Measurements from ENCODE around the gene TBCD.

GRCh38 chr17:82935966-82936767 lies 184.3 kb downstream of the TBCD start:
- no peak for TF ChIP-seq TP53 (CRISPR knock-in tag; IDR thresholded peaks at IDR 0.05)
- no peak for TF ChIP-seq POLR2AphosphoS2 (conservative IDR thresholded peaks at IDR 0.05; ENCODE audit: low read length)
- no peak for TF ChIP-seq SMC3 (IDR thresholded peaks at IDR 0.05)
- TF ChIP-seq BCL3 (IDR thresholded peaks at IDR 0.05) = no peak
- TF ChIP-seq, protein P1, sequence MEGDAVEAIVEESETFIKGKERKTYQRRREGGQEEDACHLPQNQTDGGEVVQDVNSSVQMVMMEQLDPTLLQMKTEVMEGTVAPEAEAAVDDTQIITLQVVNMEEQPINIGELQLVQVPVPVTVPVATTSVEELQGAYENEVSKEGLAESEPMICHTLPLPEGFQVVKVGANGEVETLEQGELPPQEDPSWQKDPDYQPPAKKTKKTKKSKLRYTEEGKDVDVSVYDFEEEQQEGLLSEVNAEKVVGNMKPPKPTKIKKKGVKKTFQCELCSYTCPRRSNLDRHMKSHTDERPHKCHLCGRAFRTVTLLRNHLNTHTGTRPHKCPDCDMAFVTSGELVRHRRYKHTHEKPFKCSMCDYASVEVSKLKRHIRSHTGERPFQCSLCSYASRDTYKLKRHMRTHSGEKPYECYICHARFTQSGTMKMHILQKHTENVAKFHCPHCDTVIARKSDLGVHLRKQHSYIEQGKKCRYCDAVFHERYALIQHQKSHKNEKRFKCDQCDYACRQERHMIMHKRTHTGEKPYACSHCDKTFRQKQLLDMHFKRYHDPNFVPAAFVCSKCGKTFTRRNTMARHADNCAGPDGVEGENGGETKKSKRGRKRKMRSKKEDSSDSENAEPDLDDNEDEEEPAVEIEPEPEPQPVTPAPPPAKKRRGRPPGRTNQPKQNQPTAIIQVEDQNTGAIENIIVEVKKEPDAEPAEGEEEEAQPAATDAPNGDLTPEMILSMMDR (IDR thresholded peaks at IDR 0.05) = no peak
- no peak for TF ChIP-seq CEBPB (IDR thresholded peaks at IDR 0.05)
